GM18909 (cell line): Measurements from ENCODE around the gene CCNB2.
"Not testable (repeated sequence)": the region's sequence is repeated elsewhere in the genome, so short reads cannot be mapped to it uniquely, and the experiment has no call there.

Source experiments
- ATAC-seq: cut with Tn5 transposase; IDR thresholded peaks from one replicate; pipeline ENCODE4 v1.9.1; 2021; ENCODE audit warnings: mild to moderate bottlenecking; ENCODE audit not compliant: unreplicated experiment, poor library complexity

Gene CCNB2

GRCh38 chr15:59162080-59162479, 57.1 kb downstream of the CCNB2 start:
- not testable (repeated sequence) for ATAC-seq

GRCh38 chr15:59165726-59166125, 60.8 kb downstream of the CCNB2 start:
- ATAC-seq, result no peak

GRCh38 chr15:59166166-59166565, 61.2 kb downstream of the CCNB2 start:
- ATAC-seq, result no peak

GRCh38 chr15:59166601-59167265, 61.8 kb downstream of the CCNB2 start:
- ATAC-seq, result no peak

- ATAC-seq, result no peak
These were observed 63.6 kb downstream of the CCNB2 start for GRCh38 chr15:59168536-59168935.

GRCh38 chr15:59169251-59169708, 64.3 kb downstream of the CCNB2 start:
- ATAC-seq, result no peak

- ATAC-seq, result no peak
These were observed 65.5 kb downstream of the CCNB2 start for GRCh38 chr15:59170295-59171066.

- no peak for ATAC-seq
These were observed 66.1 kb downstream of the CCNB2 start for GRCh38 chr15:59171067-59171397.

- ATAC-seq, result no peak
These were observed 67.4 kb downstream of the CCNB2 start for GRCh38 chr15:59172289-59172901.

GRCh38 chr15:59173194-59173593, 68.2 kb downstream of the CCNB2 start:
- no peak for ATAC-seq

- no peak for ATAC-seq
These were observed 69.3 kb downstream of the CCNB2 start for GRCh38 chr15:59174151-59174834.
